ENCODE measurements around the gene PRKAA2.

DNA sequence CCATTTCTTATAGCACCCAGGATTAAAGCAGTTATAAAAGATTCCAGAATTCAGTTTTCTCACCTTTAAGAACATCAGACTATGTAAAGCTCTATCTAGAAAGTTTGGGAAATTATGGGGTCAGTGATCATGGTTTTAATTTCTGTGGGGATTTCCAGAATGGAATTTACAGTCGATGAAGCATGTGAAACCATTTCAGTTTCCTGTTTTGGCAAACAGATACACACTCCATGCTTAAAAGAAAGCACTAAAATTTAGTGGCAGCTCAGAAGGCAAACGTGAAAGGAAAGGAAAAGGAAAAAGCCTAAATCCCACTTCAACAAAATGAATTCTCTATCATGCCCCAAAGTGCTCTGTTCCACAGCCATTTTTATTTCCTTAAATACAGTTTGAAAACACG, 113.7 kb downstream of the PRKAA2 start:
- TF ChIP-seq TAF1 (IDR thresholded peaks at IDR 0.05; ENCODE audit: borderline replicate concordance, low read depth, low read length) (no peak), MYC (IDR thresholded peaks at IDR 0.05; ENCODE audit: insufficient read depth, insufficient read length, insufficient replicate concordance, low read length, severe bottlenecking) (no peak), JUNB (IDR thresholded peaks at IDR 0.05) (no peak), EP300 (IDR thresholded peaks at IDR 0.05; ENCODE audit: borderline replicate concordance in 1 of 2, control insufficient read depth in 1 of 2, low read depth in 2 of 2, low read length in 2 of 2) (no peak), SPI1 (IDR thresholded peaks at IDR 0.05; ENCODE audit: borderline replicate concordance, insufficient read depth, low read depth, low read length) (no peak), BMI1 (IDR thresholded peaks at IDR 0.05; ENCODE audit: borderline replicate concordance) (no peak)
- TF ChIP-seq, protein P1, sequence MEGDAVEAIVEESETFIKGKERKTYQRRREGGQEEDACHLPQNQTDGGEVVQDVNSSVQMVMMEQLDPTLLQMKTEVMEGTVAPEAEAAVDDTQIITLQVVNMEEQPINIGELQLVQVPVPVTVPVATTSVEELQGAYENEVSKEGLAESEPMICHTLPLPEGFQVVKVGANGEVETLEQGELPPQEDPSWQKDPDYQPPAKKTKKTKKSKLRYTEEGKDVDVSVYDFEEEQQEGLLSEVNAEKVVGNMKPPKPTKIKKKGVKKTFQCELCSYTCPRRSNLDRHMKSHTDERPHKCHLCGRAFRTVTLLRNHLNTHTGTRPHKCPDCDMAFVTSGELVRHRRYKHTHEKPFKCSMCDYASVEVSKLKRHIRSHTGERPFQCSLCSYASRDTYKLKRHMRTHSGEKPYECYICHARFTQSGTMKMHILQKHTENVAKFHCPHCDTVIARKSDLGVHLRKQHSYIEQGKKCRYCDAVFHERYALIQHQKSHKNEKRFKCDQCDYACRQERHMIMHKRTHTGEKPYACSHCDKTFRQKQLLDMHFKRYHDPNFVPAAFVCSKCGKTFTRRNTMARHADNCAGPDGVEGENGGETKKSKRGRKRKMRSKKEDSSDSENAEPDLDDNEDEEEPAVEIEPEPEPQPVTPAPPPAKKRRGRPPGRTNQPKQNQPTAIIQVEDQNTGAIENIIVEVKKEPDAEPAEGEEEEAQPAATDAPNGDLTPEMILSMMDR (IDR thresholded peaks at IDR 0.05 in 2 of 3, conservative IDR thresholded peaks at IDR 0.05 in 1 of 3; ENCODE audit: control insufficient read depth in 2 of 3, extremely low read depth in 1 of 3, insufficient read depth in 1 of 3, low read depth in 3 of 3, low read length in 3 of 3), result no peak

Measured in GM12878 (cell line).